GM12892 (cell line): ENCODE data around the gene SMOC2.

ENCODE experiments used
- POLR2A ChIP-seq: IDR thresholded peaks from 2 replicates; pipeline ENCODE4 v1.6.1; 2011; ENCODE audit warnings: low read depth, low read length, control low read depth
- POLR2AphosphoS5 ChIP-seq: IDR thresholded peaks from 2 replicates; pipeline ENCODE4 v1.6.1; 2011; ENCODE audit warnings: low read depth, low read length, control low read depth
- TAF1 ChIP-seq: IDR thresholded peaks from 2 replicates; pipeline ENCODE4 v1.6.1; 2011; ENCODE audit warnings: low read depth, mild to moderate bottlenecking, control low read depth, low read length, borderline replicate concordance

GRCh38 chr6:168686831-168687730 lies 246.1 kb downstream of the SMOC2 start:
- no peak for TF ChIP-seq POLR2A
- no peak for TF ChIP-seq POLR2AphosphoS5
- TF ChIP-seq TAF1: no peak
